Lower leg skin (tissue), 3 donors: ENCODE results near the gene ACKR4.

ENCODE experiments used
- POLR2A ChIP-seq, 2 donors: fragments of 450-650 bp; IDR thresholded peaks; one replicate each; pipeline ENCODE4 v1.6.1; 2016 to 2017; ENCODE audit warnings: antibody characterized with exemption in 2 of 2, mild to moderate bottlenecking in 1 of 2, moderate library complexity in 1 of 2
- TF ChIP-seq, protein P1 (sequence below), 3 donors: fragments of 450-650 bp; IDR thresholded peaks; one replicate each; pipeline ENCODE4 v1.5.1; 2016; ENCODE audit warnings: antibody characterized with exemption in 3 of 3, mild to moderate bottlenecking in 3 of 3, moderate library complexity in 2 of 3

DNA sequence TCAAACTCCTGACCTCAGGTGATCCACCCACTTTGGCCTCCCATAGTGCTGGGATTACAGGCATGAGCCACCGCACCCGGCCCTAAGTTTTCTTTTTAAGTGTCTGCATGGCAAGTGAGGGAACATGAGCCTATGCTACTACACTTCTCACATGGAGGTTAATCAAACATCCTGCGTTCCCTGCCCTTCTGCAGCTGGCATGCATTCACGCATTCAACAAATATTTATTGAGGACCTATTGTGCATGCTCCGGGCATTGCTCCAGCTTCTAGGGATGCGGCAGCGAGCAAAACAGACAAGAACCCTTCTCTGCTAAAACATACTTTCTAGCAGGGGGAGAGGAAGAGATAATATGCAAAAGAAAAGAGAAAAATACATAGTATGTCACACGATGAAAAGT lies 42.6 kb upstream of the ACKR4 start:
- TF ChIP-seq, protein P1, sequence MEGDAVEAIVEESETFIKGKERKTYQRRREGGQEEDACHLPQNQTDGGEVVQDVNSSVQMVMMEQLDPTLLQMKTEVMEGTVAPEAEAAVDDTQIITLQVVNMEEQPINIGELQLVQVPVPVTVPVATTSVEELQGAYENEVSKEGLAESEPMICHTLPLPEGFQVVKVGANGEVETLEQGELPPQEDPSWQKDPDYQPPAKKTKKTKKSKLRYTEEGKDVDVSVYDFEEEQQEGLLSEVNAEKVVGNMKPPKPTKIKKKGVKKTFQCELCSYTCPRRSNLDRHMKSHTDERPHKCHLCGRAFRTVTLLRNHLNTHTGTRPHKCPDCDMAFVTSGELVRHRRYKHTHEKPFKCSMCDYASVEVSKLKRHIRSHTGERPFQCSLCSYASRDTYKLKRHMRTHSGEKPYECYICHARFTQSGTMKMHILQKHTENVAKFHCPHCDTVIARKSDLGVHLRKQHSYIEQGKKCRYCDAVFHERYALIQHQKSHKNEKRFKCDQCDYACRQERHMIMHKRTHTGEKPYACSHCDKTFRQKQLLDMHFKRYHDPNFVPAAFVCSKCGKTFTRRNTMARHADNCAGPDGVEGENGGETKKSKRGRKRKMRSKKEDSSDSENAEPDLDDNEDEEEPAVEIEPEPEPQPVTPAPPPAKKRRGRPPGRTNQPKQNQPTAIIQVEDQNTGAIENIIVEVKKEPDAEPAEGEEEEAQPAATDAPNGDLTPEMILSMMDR (IDR thresholded peaks at IDR 0.05), result no peak
- no peak for TF ChIP-seq POLR2A (IDR thresholded peaks at IDR 0.05)
